Small intestine (tissue), 7 donors: ENCODE measurements around the gene GPR137B. TPM values are rescaled to one million over a fixed set of nuclear protein-coding genes. Genes with fewer than 3 reads are reported as not detected.

Experiments
- DNase-seq, 2 donors: peaks; one replicate each; pipeline versions ENCODE4 v3.0.0 to v3.0.0-alpha.2; 2013
- FAIRE-seq: peaks from 2 replicates; lab custom pipeline; 2012; peaks lifted over from hg19 to GRCh38; lab: Jason Lieb, UNC
- H3K27ac ChIP-seq, 3 donors: one replicate each; pipeline ENCODE4 v1.5.1; 2013; ENCODE audit warnings: low read length in 2 of 3, mild to moderate bottlenecking in 2 of 3, control low read depth in 1 of 3, inconsistent platforms in 1 of 3, low read depth in 1 of 3, moderate library complexity in 1 of 3
- H3K27me3 ChIP-seq, 3 donors: one replicate each; pipeline ENCODE4 v1.6.1; 2013; ENCODE audit warnings: low read length in 3 of 3, inconsistent platforms in 1 of 3; ENCODE audit not compliant: control insufficient read depth in 3 of 3, insufficient read depth in 3 of 3
- H3K36me3 ChIP-seq, 3 donors: one replicate each; pipeline ENCODE4 v1.6.1; 2013; ENCODE audit warnings: low read length in 3 of 3, inconsistent platforms in 1 of 3, low read depth in 1 of 3, mild to moderate bottlenecking in 1 of 3, moderate library complexity in 1 of 3; ENCODE audit not compliant: control insufficient read depth in 3 of 3, insufficient read depth in 2 of 3
- H3K4me1 ChIP-seq, 3 donors: one replicate each; pipeline ENCODE4 v1.6.1; 2013; ENCODE audit warnings: low read length in 2 of 3, inconsistent platforms in 1 of 3, low read depth in 1 of 3, mild to moderate bottlenecking in 1 of 3, moderate library complexity in 1 of 3; ENCODE audit not compliant: control insufficient read depth in 3 of 3, insufficient read depth in 2 of 3
- H3K4me3 ChIP-seq, 3 donors: one replicate each; pipeline ENCODE4 v1.5.1; 2013; ENCODE audit warnings: low read length in 3 of 3, control low read depth in 1 of 3, inconsistent platforms in 1 of 3, low read depth in 1 of 3, mild to moderate bottlenecking in 1 of 3, moderate library complexity in 1 of 3
- H3K9me3 ChIP-seq, 2 donors: one replicate each; pipeline ENCODE4 v1.6.1; 2013; ENCODE audit warnings: low read depth in 1 of 2, low read length in 1 of 2; ENCODE audit not compliant: control insufficient read depth in 2 of 2, insufficient read depth in 1 of 2
- WGBS, 3 donors: extraction: QIAGEN DNeasy Blood & Tissue Kit; methylation state at CpG; one replicate each; pipeline ENCODE4 v1.1.7; 2013; 5-methylcytosine and 5-hydroxymethylcytosine counted together
- polyA plus RNA-seq, 4 donors: library from polyadenylated mRNA; stranded (reverse) in 3 of 4; unstranded in 1 of 4; fragments of 200-250 nt in 3 of 4; fragments of 120-200 nt in 1 of 4; gene quantifications; one replicate each; pipeline versions ENCODE4 v1.2.1 to v1.2.3, GENCODE V29; 2013
- donor health status: healthy with polysubstance abuse.
- donor health status: control.
- donor health status: control.
- donor health status: Bipolar disorder and iron deficiency.
- donor health status: healthy.

Gene GPR137B
- polyA plus RNA-seq, 4 donors: 2.0 to 8.2 (median 5.7) TPM

DNA sequence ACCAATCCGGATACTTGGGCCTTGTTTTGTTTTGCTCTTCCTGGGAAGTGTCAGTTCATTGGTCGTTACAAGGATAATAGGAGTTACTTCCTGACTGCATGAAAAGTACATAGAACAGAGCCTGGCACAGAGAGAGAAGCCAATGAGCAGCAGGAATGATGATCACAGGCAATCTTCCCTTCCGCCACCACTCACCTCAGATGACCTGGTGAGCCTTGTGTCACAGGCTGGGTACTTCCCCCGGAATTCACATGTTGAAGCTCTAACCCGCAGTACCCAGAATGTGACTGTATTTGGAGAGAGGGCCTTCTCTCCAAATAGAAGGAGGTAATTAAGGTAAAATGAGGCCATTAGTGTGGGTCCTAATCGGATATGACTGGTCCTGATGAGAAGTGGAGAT, 18.8 kb upstream of the GPR137B start:
- H3K9me3 ChIP-seq: no peaks in the 10 kb centered on the region
- 82 to 87% (median 83%) methylated on average over 6 of the region's 6 CpGs for WGBS, 3 donors
- no peaks in the 10 kb centered on the region for H3K36me3 ChIP-seq
- no peaks in the 10 kb centered on the region for H3K27me3 ChIP-seq
- DNase-seq (no peak), FAIRE-seq (no peak)
- no peak overlapping the region for H3K27ac ChIP-seq
- no peak overlapping the region for H3K4me3 ChIP-seq
- no peaks in the 10 kb centered on the region for H3K4me1 ChIP-seq

DNA sequence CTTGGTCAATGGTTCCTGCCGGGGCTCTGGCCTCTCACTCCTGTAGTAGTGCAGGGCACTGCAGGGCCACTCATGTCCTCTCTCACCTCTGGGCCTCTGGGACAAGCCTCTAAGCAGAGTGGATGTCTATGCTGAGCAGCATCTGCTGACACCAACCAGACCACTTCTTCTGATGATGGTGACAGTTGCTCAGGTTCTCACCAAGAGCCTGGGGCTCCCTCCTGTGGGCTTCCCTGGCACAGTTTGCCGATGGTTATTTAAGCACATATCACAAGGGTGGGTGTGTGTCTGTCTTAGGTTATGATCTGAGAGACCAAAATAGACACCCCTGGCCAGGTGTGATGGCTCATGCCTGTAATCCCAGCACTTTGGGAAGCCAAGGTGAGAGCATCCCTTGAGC, 17.4 kb upstream of the GPR137B start:
- Histone ChIP-seq H3K9me3 (no peaks in the 10 kb centered on the region), H3K4me3 (no peak overlapping the region), H3K4me1 (no peaks in the 10 kb centered on the region), H3K36me3 (no peaks in the 10 kb centered on the region), H3K27me3 (no peaks in the 10 kb centered on the region), H3K27ac (no peak overlapping the region)
- DNase-seq (no peak), FAIRE-seq (no peak)
- 71 to 86% (median 80%) methylated on average over 2 of the region's 2 CpGs for WGBS, 3 donors

DNA sequence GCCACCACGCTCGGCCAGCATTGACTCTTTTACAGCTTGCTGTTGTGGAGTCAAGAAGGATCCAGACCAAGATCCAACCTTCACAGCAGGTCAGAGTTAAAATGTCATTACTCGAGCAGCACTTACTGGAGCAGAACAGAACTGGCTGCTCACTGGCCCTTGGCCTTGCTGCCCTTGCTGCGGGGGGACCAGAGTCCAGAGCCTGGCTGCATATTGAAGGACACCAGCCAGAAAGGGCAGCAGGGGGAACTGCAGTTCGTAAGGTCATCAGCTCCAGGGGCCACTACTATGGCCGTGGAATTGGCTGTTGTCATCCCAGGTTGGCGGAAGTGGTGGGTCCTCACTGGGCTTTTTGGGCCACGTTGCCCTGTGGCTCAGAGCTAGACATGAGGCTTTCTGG, 15.3 kb upstream of the GPR137B start:
- Histone ChIP-seq H3K4me3 (no peak overlapping the region), H3K27ac (no peak overlapping the region), H3K36me3 (no peaks in the 10 kb centered on the region), H3K9me3 (no peaks in the 10 kb centered on the region), H3K4me1 (no peaks in the 10 kb centered on the region), H3K27me3 (no peaks in the 10 kb centered on the region)
- 88 to 94% (median 92%) methylated on average over 8 of the region's 8 CpGs for WGBS, 3 donors
- DNase-seq (no peak), FAIRE-seq (no peak)

DNA sequence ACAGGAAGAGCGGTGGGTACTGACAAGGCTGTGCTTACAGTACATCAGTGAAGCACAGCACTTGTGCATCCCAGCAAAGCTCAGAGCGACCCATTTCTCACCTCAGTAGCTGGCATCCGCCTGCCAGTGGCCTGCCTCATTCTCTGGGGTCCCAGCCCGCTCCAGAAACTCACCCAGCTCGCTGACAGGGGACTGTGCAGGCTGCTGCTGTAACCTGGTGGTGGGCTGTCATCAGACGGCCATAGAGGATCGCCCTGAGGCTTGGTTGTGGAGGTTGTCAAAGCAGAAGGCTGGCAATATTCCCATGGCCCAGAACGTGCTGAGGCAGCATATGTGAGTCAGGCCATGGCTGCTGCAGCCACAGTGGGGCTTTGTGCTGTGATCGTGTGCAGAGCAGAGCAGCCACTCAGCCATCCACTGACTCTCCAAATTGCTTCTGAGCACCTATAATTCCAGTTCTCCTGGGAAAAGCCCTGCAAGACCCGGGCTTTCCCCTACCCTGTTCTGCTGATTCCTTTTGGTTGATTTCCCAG, 13.6 kb upstream of the GPR137B start:
- WGBS, 3 donors: 82 to 84% (median 82%) methylated on average over 10 of the region's 10 CpGs
- no peak overlapping the region for H3K27ac ChIP-seq
- no peaks in the 10 kb centered on the region for H3K4me1 ChIP-seq
- no peak for FAIRE-seq
- no peak for DNase-seq
- no peak overlapping the region for H3K4me3 ChIP-seq
- H3K27me3 ChIP-seq: peaks cover 0 to 2% (median 0%) of the 10 kb centered on the region in 3 donors
- H3K9me3 ChIP-seq: peaks cover 0 to 1% of the 10 kb centered on the region in 2 donors
- H3K36me3 ChIP-seq: no peaks in the 10 kb centered on the region

DNA sequence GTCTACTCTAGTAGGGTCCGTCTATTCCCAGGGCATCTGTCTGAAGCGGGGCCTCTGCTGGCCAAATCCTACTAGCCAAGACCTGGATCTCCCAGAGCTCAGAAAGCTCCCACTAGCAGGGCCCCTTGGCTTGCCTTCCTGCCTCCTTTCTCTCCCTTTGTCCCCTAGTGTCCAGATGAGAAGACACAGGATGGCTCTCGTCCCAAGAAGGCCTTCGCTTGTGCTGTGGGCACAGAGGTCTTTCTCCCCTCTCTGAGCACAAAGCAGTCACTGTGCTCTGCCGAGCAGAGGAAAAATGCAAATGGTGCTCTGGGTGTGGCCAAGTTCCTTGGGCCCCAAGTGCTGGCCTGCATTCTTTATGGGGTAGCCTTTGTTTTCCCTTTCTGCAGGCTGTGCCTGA, 13.0 kb upstream of the GPR137B start:
- H3K27ac ChIP-seq: no peak overlapping the region
- 83 to 86% (median 84%) methylated on average over 5 of the region's 5 CpGs for WGBS, 3 donors
- DNase-seq (no peak), FAIRE-seq (no peak)
- H3K9me3 ChIP-seq: peaks cover 0 to 3% of the 10 kb centered on the region in 2 donors
- no peak overlapping the region for H3K4me3 ChIP-seq
- H3K36me3 ChIP-seq: no peaks in the 10 kb centered on the region
- H3K4me1 ChIP-seq: no peaks in the 10 kb centered on the region
- H3K27me3 ChIP-seq: peaks cover 0 to 2% (median 0%) of the 10 kb centered on the region in 3 donors

DNA sequence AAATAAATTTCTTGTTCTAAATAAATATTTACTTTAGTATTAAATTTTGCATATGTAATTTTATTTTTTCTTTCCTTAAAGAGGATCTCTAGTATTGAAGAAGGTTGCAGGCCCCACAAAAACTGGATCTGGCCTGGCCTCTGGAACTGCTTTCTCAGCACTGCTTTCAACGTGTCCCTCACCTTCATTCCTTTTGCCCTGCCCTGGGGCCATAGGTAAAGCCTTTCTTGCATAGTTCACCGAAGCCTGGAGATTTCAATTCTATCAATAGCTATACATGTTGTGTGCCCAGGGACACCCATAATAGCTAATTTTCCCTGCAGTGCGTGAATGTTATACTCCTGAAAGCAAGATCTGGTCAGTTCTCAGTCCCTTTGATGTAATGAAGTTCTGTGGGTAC, 12.0 kb upstream of the GPR137B start:
- no peak for FAIRE-seq
- Histone ChIP-seq H3K4me1 (no peaks in the 10 kb centered on the region), H3K9me3 (peaks cover 0 to 3% of the 10 kb centered on the region in 2 donors), H3K27me3 (peaks cover 0 to 5% (median 0%) of the 10 kb centered on the region in 3 donors), H3K36me3 (no peaks in the 10 kb centered on the region), H3K27ac (no peak overlapping the region), H3K4me3 (no peak overlapping the region)
- no peak for DNase-seq
- WGBS, 3 donors: 84 to 93% (median 89%) methylated on average over 3 of the region's 3 CpGs

DNA sequence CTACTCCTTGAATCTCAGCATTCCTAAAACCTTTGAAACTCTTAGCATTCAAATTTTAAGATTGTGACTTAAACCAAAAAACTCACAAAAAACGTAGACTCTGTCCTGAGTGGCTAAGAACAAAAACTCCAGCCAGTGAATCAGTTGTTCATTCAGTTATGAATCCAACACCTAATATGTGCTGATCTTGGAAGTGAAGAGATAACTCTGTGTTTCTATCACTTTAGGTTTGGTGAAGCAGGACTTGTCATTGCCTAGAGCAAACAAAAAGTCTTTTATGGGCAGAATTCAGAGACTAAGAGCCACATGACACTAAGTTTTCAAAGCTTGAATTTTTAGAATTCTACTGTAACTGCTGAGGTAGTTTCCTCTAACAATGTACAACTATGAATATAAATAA, 10.4 kb upstream of the GPR137B start:
- FAIRE-seq: no peak
- H3K27me3 ChIP-seq: peaks cover 0 to 5% (median 0%) of the 10 kb centered on the region in 3 donors
- H3K4me3 ChIP-seq: no peak overlapping the region
- 90 to 97% (median 94%) methylated on average over 1 of the region's 1 CpG for WGBS, 3 donors
- H3K4me1 ChIP-seq: no peaks in the 10 kb centered on the region
- no peaks in the 10 kb centered on the region for H3K36me3 ChIP-seq
- no peak overlapping the region for H3K27ac ChIP-seq
- DNase-seq: no peak
- H3K9me3 ChIP-seq: peaks cover 0 to 3% of the 10 kb centered on the region in 2 donors

DNA sequence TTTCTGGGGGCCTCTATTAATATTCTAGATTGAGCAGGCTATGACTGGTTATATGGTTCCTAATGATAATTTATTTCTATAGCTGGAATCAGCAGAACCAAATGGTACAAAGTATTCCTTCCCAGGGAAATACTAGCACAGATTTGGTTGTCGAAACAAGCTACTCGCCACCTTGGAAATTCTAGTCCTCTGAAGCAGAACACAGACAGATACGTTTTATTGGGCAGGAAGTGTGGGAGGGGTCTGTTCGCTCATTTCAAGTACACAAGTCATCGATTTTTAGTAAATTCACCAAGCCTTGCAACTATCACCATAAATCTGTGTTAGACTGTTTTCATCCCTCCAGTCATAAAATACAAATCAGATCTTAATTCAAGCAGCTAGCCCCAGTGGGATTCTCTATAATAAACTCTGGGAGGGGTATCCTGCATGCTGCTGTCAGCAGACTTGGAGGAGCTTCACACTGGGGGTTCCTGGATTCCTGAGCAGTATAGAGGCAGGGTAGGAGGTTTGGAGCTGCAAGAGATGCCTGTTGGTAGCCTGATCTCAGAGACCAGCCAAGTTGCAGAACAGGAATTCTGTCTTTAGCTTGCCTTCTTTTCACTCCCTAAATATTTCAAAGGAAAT, 9.8 kb upstream of the GPR137B start:
- H3K4me1 ChIP-seq: no peaks in the 10 kb centered on the region
- DNase-seq: no peak
- H3K9me3 ChIP-seq: peaks cover 0 to 3% of the 10 kb centered on the region in 2 donors
- H3K4me3 ChIP-seq: no peak overlapping the region
- no peak overlapping the region for H3K27ac ChIP-seq
- peaks cover 0 to 5% (median 0%) of the 10 kb centered on the region in 3 donors for H3K27me3 ChIP-seq
- H3K36me3 ChIP-seq: no peaks in the 10 kb centered on the region
- 71 to 86% (median 84%) methylated on average over 5 of the region's 5 CpGs for WGBS, 3 donors
- FAIRE-seq: no peak
